ENCODE data around the gene HBA1.
"Not testable (repeated sequence)": the region's sequence is repeated elsewhere in the genome, so short reads cannot be mapped to it uniquely, and the experiment has no call there.

The HBA1 gene

GRCh38 chr16:175011-175949 lies 1.2 kb upstream of the HBA1 start:
- no peak for DNase-seq (ENCODE audit: low read depth in 2 of 2)

- not testable (repeated sequence) for DNase-seq (ENCODE audit: low read depth in 2 of 2)
Observed at GRCh38 chr16:176006-176405, 474 bp upstream of the HBA1 start.

- no peak for DNase-seq (ENCODE audit: low read depth in 2 of 2)
Observed at GRCh38 chr16:177394-177822, 928 bp downstream of the HBA1 start.

GRCh38 chr16:177981-178667 lies 1.6 kb downstream of the HBA1 start:
- DNase-seq (ENCODE audit: low read depth in 2 of 2): no peak

GRCh38 chr16:178668-179015 lies 2.2 kb downstream of the HBA1 start:
- no peak for DNase-seq (ENCODE audit: low read depth in 2 of 2)

GRCh38 chr16:179211-180092 lies 3.0 kb downstream of the HBA1 start:
- no peak for DNase-seq (ENCODE audit: low read depth in 2 of 2)

- DNase-seq (ENCODE audit: low read depth in 2 of 2): peak; percentile 19 to 25
Observed at GRCh38 chr16:180101-180675, 3.7 kb downstream of the HBA1 start, which contains the start of gene HBQ1. Gene HBQ1, plus strand, starts transcription at chr16:180459. Its CDS starts 28 bp downstream, at chr16:180487.

GRCh38 chr16:180681-181564 lies 4.4 kb downstream of the HBA1 start:
- DNase-seq (ENCODE audit: low read depth in 2 of 2): peak; percentile 72 to 74

- DNase-seq (ENCODE audit: low read depth in 2 of 2): no peak
Observed at GRCh38 chr16:181565-182021, 5.1 kb downstream of the HBA1 start.

GRCh38 chr16:183005-183404 lies 6.5 kb downstream of the HBA1 start:
- DNase-seq (ENCODE audit: low read depth in 2 of 2): no peak

- DNase-seq (ENCODE audit: low read depth in 2 of 2): no peak
Observed at GRCh38 chr16:185213-185612, 8.7 kb downstream of the HBA1 start.

GRCh38 chr16:185691-186090 lies 9.2 kb downstream of the HBA1 start:
- DNase-seq (ENCODE audit: low read depth in 2 of 2): no peak

GRCh38 chr16:187330-187729 lies 10.8 kb downstream of the HBA1 start:
- DNase-seq (ENCODE audit: low read depth in 2 of 2): no peak

- no peak for DNase-seq (ENCODE audit: low read depth in 2 of 2)
Observed at GRCh38 chr16:188674-189073, 12.2 kb downstream of the HBA1 start.

GRCh38 chr16:189604-190186 lies 13.2 kb downstream of the HBA1 start:
- no peak for DNase-seq (ENCODE audit: low read depth in 2 of 2)

- no peak for DNase-seq (ENCODE audit: low read depth in 2 of 2)
Observed at GRCh38 chr16:191831-192230, 15.4 kb downstream of the HBA1 start.

- DNase-seq (ENCODE audit: low read depth in 2 of 2): no peak
Observed at GRCh38 chr16:192686-193085, 16.2 kb downstream of the HBA1 start.

GRCh38 chr16:193441-193840 lies 17.0 kb downstream of the HBA1 start:
- DNase-seq (ENCODE audit: low read depth in 2 of 2): no peak

- DNase-seq (ENCODE audit: low read depth in 2 of 2): no peak
Observed at GRCh38 chr16:194516-194915, 18.0 kb downstream of the HBA1 start.

GRCh38 chr16:200388-200787 lies 23.9 kb downstream of the HBA1 start:
- DNase-seq (ENCODE audit: low read depth in 2 of 2): no peak
